ENCODE data around the gene NSMF.

NSMF gene, protein sequence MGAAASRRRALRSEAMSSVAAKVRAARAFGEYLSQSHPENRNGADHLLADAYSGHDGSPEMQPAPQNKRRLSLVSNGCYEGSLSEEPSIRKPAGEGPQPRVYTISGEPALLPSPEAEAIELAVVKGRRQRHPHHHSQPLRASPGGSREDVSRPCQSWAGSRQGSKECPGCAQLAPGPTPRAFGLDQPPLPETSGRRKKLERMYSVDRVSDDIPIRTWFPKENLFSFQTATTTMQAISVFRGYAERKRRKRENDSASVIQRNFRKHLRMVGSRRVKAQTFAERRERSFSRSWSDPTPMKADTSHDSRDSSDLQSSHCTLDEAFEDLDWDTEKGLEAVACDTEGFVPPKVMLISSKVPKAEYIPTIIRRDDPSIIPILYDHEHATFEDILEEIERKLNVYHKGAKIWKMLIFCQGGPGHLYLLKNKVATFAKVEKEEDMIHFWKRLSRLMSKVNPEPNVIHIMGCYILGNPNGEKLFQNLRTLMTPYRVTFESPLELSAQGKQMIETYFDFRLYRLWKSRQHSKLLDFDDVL

DNA sequence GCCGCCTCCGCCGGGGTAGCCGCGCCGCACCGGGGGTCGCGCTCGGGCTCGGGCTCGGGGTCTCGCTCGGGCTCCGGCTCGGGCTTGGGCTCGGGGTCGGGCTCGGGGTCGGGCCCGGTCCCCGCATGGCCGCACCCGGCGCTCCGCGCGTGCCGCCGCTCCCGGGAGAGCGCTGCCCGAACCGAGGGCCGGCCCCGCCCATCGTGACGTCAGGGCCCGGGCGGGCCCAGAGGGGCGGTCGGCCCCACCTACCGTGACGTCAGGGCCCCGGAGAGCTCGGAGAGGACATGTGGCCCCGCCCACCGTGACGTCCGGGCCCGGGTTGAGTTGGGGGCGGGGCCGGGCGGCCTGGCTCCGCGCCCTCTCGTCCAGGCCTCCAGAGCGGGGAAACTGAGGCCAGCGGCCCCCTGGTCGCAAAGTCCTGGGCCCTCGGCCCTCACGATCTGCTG is at the start of gene NSMF:
NSMF (minus strand) TSS at position 183 of the 449 bp plus-strand sequence. CDS start 232 bp downstream, outside the sequence.
- DNase-seq (ENCODE audit: low read depth) = peak; percentile 79

DNA sequence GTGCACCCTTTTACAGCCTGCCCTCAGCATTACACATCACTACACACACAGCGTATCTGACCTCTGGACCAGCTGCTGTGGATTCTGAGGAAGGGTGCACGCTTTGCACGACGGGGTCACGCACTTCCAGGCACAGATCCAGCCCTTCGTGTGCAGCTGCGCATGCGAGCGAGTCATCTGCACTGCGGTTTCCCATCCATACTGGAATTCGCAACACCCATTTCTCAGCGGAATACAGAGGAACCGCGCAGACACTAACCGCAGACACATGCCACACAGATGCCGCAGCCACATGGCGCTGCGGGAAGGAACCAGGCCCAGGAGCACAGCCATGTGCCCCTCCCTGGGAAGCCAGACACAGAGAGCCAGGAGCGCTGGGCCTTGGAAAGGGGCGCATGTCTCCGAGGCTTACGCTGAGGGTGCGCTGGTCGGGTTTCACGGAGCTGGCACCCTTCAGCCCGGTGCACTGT is 47.6 kb upstream of the NSMF start:
- no peak for DNase-seq (ENCODE audit: low read depth)

DNA sequence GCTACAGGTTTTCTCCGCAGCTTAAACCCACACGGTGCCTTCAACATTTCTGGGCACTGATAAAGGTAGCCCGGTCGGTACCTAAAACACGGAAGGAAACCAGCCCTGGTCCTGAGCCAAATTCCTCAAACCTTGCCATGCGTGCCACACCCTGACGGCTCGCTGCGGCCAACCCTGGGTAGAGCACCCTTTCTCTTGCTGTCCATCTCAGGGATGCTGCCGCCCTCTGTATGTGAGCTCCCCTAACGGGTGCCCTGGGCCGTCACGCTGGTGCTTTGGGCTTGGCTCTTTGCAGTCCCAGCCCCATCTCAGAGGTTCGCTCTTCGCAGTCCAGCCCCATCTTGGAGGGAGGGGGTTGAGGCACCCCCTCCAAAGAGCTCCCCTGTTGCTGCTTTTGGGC is 47.1 kb upstream of the NSMF start:
- no peak for DNase-seq (ENCODE audit: low read depth)

DNA sequence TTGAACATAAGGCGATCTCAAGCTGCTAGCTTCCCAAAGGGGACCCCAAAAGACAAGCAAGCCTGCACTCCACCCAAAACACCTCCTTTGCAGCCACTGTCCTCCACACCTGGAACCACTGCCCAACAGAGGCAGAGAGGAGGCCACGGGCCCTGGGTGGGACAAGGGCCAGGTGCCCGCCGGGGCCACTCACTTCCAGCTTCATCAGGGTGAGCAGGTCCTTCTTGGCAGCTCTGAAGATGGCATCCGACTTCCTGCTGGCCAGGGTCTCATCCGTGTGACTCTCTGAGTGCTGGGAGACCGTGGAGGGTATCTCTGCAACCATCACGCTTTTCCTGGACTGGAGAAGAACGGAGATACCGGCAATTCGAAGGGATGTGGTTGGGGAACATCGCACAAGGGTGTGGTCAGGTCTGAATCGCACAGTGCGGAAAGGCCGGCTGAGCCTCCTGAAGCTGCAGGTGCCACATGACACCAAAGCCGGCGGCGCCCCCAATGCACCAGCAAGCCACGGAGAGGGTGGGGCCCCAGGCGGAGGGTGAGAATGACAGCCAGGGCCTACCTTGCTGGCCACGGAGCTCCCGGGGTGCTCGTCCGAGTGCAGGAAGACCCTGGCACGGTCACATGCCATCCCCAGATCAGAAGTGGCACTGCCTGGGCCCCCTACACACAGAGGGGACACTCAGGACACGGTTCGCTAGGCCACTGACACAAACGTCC is 46.4 kb upstream of the NSMF start:
- no peak for DNase-seq (ENCODE audit: low read depth)

DNA sequence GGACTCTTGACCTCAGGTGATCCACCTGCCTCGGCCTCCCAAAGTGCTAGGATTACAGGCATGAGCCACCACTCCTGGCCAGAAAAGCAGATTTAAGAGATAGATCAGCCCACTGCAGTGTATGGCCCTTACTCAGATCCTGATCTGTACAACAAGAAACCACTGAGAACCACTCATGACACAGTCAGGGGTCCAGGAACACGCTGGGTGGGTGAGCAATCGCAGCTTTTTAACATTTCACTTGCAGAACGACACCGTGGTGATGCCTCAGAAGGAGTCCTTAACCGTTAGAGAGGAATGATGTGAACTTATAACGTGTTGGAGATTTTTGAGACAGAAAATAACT is 45.3 kb upstream of the NSMF start:
- no peak for DNase-seq (ENCODE audit: low read depth)

DNA sequence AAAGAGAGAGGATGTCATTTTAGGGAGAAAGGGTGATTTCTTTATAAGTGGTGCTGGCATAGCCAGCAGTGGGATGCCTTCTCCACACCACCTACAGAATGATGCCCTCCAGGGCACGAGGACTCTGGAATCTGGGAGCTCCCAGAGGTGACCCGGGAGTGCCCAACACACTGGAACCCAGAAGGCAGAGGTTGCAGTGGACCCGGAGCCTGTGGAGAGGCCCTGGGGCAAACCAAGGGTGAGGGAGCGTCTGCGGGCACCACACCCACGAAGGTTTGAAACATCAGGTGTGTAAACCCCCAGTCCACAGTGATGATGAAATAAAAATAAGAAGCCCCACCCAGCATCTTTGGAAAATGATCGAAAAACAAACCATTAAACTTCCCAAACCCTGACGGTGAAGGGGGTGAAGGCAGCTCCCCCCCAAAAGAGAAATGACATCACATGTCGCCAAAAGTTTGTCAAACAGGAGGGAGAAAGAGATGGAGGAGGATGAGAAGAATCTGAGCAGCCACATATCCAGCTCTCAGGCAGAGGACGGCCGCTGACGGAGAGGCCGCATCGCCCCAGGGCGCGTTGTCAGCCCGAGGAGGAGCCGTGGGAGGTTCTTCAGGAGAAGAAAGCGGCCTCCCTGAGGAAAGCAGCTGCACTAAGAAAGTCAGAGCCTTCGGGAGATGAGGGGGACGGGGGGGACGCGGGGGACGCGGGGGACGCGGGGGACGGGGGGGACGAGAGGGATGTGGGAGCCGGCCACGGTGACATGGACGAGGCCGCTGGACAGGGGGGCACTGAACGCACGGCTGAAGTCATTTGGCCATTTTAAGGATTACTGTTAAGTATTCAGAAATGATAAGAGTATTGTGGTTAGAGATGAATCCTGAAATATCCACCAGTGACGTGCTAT is 43.1 kb upstream of the NSMF start:
- no peak for DNase-seq (ENCODE audit: low read depth)

DNA sequence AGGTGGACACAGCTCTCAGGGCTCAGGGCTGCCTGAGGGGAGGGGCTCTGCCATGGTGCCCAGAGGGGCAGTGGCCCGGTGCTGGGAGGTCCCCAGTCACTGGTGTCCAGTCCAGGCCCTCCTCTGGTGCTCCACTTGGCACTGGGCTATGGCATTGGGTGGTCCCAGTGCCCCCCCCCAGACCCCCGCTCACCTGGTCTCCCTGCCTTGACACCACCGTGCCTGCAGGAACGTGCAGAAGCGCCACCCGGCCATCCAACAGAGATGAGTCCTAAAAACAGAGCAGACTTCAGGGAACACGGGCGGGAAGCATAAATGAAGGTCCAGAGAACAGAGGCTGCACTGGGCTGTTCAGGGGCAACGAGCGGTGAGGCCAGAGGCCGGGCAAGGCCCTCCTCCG is 42.3 kb upstream of the NSMF start:
- DNase-seq (ENCODE audit: low read depth) = no peak

DNA sequence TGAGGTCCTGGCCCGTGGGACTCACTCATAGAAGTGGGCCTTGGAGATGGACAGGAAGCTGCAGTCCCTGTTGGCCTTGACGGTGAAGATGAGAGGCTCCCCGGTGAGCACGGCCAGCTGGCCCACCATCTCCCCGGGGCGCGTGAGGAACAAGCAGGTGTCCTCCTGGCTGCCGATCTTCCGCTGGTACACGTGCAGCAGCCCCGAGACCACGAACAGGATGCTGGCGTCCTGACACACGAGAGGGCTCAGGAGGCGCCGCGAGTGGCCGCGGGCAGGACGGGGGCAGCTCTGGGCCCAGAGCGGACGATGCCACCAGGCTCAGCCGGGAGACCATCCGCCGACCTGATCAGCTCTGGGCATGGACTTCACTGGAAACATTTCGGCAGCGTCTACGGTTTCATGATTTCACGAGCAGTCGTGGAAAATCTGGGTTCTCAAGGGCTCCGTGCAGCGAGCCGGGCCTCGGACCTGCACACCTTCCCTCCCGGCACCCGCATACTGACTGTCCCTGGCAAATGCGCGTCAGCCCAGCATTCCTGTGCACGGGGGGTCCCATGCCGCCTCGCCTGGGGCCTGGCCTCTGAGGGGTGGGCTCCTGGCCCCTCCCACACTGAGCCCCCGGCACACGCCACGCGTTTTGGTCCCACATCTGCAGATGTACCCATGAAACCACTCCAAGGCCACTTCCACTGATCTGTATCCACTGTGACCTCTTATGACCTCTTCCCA is 41.7 kb upstream of the NSMF start:
- DNase-seq (ENCODE audit: low read depth) = no peak

DNA sequence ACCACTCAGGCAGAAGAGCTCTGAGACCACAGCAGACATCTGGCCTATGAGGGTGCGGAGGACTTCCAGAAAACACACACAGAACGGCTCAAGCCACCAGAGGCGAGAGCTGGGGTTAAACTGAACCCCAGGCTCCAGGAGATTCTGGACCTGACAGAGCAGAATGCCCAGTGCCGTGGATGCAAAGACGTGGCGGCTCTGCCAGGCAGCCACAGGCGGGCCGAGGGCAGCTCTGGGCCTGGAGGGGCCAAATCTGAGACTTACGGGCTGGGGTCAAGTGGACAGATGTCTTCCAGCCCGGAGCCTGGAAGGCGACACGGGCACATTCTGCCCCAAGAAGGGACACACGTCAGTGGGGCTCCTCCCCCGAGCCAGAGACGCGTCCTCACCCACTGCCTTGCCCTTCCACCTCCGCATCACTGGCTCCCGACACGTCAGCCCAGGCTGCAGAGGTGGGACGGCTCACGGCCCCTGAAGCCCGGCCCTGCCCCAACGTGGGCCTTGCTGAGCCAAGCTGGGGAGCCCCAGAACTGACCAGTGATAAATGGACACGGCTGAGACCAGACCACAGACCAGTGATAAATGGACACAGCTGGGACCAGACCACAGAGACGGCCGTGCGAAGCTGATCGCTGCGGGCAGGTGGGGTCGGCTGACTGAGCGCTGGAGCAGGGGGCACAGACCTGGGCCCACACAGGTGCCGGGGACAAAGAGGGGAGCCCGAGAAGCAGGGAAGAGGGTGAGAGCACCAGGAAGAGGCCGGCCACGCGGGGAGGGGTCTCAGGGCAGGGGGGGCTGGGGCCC is 40.9 kb upstream of the NSMF start:
- no peak for DNase-seq (ENCODE audit: low read depth)

DNA sequence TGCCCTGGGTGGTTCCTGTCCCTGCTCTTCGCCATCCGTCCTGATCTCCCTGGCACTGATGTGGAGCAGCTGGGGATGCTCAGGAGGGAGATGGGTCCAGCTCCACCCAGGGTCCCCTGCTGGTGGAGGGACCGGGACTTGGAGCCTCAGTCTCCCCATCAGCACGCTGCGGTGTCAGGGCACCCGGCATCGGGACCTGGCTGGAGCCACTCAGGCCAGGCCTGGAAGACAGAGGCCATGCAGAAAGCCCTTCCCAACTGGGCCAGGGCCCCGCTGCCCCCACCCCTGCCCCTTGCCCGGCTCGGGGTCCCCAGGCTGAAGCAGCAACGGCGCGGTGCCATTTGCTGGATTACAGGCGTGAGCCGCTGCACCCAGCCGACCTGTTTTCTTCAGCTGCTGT is 40.3 kb upstream of the NSMF start:
- no peak for DNase-seq (ENCODE audit: low read depth)

DNA sequence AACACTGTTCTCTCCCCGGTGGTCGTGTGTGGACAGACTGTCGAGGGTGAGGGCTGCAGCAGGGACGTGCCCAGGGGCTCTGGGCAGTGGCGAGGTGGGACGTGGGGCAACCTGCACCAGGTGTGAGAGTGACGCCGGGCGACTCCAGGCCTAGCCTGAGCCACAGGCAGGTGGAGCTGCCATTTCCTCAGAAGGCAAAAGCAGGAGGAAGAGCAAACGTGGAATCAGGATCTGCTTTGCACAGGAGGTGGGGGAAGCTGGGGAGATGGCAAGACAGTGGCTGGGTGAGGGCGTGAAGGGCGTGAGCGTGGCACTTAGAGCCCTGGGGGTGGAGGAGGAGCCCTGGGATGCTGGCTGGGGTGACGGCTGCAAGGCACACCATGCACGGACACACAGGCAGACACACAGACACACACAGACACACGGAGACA is 39.6 kb upstream of the NSMF start:
- no peak for DNase-seq (ENCODE audit: low read depth)

DNA sequence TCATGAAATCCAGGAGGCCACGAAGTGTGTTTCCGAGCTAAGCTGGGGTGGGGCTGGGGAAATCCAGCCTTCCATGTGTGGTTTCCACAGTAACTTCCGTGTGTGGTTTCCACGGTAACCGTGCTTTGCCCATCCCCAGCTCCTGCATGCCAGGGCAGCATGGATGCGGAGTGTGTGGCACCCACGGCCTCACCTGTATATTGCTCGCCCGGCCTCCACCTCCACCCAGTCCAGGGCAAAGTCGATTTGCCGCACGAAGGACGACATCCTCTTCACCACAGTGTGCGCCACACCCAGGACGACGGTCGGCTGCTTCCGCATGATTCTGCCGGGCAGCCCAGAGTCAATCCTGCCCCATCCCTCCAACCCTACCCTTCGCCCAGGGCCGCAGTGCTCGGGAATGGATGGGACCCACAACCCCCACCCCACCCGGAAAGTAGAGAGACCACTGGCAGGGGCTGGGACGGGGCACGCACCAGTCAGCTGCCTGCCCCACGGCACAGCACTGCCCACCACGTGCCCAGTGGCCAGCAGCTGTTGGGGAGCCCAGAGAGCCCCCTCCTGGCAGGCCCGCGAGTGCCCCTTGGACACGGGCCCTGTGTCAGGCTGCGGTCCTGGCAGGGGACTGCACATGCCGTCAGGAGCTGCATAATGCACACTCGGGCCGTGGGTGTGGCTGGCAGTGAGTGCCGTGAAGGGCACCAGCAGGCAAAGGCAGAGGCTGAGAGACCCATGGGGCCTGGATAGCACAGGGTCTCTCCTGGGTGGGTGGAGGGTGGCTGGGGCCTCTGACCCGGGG is 39.0 kb upstream of the NSMF start:
- no peak for DNase-seq (ENCODE audit: low read depth)

DNA sequence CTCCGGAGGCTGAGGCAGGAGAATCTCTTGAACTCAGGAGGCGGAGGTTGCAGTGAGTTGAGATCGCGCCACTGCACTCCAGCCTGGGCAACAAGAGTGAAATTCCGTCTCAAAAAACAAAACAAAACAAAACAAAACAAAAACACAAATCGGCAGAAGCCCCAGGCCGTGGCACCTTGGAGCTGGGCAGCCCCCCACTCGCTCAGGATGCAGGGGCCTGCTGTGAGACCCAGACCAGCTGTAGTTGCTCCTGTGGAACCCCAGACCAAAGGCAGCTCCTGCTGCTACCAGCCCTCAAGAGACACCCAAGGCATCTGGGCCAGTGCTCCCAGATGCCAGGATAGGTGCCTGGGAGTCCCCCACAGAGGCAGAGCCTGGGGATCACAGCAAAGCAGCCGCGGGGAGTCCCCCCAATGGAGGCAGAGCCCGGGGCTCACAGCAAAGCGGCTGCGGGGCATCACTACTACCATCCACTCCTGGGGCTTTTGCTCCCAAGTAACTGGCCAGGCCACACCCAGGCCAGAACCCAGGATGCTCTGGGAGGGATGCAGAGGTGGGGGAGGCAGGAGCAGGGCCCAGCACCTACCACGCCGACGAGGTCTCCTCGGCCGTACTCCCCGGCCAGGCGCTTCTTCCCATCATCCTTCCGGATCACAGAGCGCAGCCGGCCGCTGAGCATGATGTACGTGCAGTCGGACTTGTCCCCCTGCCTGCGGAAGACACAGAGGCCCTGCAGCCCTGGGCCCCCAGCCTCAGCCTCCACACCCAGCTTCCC is 37.7 kb upstream of the NSMF start:
- DNase-seq (ENCODE audit: low read depth) = no peak

DNA sequence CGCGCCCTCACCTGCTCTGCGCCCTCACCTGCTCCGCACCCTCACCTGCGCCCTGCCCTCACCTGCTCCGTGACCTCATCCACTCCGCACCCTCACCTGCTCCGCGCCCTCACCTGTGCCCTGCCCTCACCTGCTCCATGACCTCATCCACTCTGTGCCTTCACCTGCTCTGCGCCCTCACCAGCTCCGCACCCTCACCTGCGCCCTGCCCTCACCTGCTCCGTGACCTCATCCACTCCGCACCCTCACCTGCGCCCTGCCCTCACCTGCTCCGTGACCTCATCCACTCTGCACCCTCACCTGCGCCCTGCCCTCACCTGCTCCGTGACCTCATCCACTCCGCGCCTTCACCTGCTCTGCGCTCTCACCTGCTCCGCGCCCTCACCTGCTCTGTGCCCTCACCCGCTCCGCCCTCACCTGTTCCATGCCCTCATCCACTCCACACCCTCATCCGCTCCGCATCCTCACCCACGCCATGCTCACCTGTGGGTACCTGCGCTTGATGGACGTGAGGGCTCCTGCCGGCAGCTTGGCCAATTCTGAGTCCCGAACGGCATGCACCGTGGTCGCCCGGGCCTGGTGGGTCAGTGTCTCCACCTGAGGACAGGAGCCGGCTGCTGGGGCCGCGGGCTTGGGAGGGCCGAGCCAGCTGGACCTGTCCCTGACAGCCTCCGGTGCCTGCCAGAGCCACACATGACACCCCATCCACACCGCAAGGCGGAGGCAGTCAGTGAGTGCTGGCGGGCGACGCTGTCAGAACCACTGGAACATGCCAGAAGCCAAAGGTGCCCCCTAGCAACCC is 35.6 kb upstream of the NSMF start:
- no peak for DNase-seq (ENCODE audit: low read depth)

DNA sequence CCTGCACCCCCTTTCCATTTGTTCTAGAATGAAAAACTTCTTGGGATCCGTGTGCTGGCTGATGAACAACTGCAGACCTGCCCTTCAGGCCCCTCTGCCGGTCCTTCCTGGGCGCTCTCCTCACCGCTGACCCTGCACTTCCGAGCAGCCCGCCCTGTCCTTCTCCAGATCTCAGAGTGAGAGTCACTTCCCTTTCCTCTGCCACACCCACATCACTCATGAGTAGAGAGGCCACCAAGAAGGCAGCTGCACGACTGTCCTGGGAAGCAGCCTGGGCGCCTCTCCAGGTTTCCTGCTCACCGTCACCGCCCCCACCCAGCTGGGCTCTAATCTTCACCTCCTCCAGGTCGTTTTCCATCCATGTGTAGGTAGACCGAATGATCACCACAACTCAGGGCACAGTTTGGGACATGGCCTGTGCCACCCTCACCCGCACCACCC is 35.0 kb upstream of the NSMF start:
- DNase-seq (ENCODE audit: low read depth) = no peak

DNA sequence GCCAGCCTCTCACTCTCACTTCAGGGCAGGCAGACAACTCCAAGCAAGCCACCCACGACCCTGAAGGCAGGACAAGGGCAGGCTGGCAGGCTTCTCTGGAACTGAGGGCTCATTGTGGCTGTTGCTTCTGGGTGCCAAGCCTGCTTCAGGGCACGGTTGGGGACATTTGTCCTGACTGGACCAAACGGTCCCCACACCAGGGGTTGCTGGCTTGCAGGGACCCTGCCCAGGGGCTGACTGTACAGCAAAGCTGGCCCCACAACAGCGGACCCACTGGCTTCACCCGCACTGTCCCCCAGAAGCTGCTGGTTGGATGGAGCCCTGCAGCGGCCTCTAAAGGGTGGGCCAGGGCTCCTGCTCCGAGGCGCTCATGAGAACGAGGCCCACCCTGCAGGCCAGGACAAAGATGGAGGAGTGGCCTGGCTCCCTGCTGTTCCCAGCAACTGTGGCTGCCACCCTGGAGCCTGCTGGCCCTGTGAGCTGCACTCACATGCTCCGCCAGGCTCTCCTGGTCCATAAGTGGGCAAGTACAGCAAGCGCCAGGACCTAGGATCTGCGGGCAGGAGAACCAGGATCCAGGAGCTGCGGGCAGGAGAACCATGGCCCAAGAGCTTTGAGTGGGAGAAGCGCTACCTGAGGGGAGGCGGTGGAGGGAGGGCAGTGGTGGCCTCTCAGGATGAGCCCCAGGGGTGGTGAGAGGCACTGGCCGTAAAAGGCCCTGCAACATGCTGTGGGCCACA is 34.4 kb upstream of the NSMF start:
- no peak for DNase-seq (ENCODE audit: low read depth)
